Right ventricle myocardium superior (tissue), 1 donor: ENCODE measurements around the gene TCFL5. TPM values are rescaled to one million over a fixed set of nuclear protein-coding genes. Genes with fewer than 3 reads are reported as not detected.

Source experiments
- ATAC-seq: fragments of 200-7000 bp; cut with Tn5 transposase; one replicate; pipeline ENCODE4 v1.9.1; 2020; ENCODE audit warnings: mild to moderate bottlenecking; ENCODE audit not compliant: poor library complexity
- DNase-seq: peaks from one replicate; pipeline ENCODE4 v3.0.0-alpha.2; 2020
- intact Hi-C: fragments of 100-400 bp; cut with DNase I; formaldehyde crosslinking; loops from one replicate; pipeline ENCODE4 v1.11.2; 2022
- total RNA-seq: library from RNA; stranded (reverse); fragmentation: NEBNext Ultra II Directional; extraction: Animal tissue kit (Norgen Biotek cat#: 25700); gene quantifications from one replicate; pipeline ENCODE4 v1.2.1, GENCODE V29; 2021
- donor health status: DM: no; HTN: yes; CAD: no; lungs with severe emphysema.

TCFL5 gene
- total RNA-seq, 1 donor from 2014 or later = 6.1 TPM

DNA sequence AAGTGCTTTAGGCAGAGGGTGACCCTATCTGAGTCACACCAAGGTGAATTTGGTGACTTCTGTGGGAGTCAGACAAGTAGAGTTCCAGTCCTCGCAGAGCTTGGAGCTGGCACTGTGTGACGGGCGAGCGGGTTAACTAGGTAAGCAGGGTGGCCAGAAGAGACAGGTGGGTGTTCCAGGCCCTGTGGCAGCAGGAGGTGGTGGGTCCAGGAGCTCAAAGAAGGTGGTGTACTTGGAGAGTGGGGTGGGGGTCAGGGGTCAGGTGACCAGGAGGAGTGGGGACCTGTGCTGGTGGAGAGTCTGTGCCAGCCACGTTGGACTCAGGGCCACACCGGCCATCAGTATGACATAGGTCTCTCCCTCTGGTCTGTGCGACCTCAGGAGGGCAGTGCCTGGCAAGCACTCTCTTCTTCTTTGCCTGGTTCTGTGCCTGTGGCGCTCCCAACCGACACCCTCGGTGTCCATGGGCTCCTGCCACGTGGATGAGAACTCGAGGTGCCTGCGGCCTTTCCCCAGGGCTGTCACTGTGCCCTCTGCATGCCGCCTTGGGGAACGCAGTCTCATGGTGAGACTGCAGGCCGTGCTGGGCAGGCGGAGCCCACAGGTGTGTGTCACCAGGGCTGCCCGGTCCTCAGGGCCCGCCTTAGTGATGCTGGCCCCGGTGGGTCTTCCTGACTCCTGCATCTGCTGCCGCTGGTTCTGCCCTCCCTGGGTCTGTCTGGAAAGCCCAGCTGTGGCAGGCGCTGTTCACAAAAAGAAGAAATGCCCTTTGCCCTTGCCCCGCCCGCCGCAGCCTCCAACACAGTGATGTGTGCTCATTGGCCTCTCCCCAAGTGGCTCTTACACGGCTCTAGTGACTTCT lies 63.7 kb downstream of the TCFL5 start:
- no peak for DNase-seq
- ATAC-seq = no peak
- intact Hi-C loops = no loop called here

- intact Hi-C loops = no loop called here
- ATAC-seq = peak; percentile 2
- no peak for DNase-seq
Observed at GRCh38 chr20:62796699-62797491, 64.7 kb downstream of the TCFL5 start.

DNA sequence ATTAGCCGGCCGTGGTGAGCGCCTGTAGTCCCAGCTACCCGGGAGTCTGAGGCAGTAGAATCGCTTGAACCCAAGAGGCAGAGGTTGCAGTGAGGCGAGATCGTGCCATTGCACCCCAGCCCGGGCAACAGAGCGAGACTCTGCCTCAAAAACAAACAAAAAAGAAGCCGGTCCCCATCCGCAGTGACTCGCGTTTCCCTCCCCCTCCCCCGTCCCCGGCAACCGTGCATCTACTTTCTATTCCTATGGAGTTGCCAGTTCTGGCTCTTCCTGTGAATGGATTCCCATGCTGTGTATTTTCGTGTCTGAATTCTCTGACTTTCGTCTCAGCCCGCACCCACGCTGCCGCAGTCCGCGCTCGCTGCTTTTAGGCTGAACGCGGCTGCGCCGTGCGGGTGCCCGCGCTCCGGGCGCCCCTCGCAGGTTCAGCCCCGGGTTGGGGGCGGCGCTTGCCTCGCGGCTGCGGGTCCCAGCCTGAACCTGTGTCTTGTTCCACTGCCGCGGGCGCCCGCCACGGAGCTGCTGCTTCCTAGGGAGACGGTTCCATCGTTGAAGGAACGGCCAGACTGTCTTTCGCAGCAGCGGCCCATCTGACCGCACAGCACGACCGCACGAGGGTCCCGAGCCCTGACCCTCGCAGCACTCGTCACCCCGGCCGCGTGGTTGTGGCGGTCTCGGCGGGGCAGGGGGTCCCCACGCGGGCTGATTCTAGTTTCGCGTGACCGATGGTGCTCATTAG lies 66.4 kb downstream of the TCFL5 start:
- DNase-seq (peak; percentile 77), ATAC-seq (peak; percentile 17)
- intact Hi-C loops = no loop called here

DNA sequence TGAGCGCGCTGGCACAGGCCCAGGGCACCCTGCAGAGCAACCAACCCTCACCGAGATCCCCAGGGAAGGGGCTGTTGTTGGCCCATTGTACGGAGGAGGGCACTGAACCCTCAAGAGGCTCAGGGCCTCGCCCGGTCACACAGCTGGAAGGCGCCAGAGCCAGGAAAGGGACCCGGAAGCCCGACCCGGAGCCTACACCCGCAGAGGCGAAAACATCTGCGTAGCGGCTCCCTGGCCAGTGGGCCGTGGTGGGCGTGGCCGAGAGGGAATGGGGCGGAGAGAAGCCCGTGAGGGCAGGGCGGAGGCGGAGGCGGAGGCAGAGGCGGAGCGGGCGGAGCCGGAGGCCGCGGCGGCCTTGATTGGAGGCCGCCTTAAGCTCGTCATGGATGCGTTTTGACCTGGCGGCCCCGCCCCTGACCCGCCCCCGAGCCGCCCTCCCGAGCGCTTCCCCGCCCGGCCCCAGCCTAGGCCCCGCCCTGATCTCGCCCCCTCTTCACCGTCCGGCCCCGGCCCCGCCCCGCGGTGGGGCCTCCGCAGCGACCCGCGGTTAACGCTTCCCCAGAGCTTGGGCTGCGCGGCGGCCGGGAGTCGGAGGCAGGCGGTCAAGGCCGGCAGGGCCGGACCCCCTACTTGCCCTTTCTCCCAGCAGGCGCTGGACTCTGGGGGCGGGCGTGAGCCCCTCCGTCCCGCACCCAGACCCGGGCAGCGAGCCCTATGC lies 67.5 kb downstream of the TCFL5 start:
- ATAC-seq = peak; percentile 91
- DNase-seq = peak; percentile 98
- intact Hi-C loops = no loop called here

DNA sequence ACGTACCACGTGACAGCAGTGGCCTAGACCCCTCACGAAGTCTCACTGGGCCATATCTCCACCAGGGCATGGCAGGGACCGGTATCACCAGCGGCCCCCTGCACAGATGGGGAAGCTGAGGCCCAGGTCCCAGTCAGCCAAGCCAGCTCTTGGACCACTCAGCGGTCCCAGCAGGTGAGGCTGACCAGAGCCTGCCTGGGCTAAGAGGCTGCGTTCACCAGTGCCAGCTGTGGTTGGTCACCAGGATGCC lies 67.9 kb downstream of the TCFL5 start:
- DNase-seq (no peak), ATAC-seq (no peak)
- intact Hi-C loops = no loop called here

GRCh38 chr20:62792940-62793756 lies 68.5 kb downstream of the TCFL5 start:
- intact Hi-C loops = no loop called here
- no peak for DNase-seq
- no peak for ATAC-seq

- intact Hi-C loops = no loop called here
Observed at GRCh38 chr20:62792182-62792939, 69.3 kb downstream of the TCFL5 start.

GRCh38 chr20:62791301-62792181 lies 70.1 kb downstream of the TCFL5 start:
- ATAC-seq (no peak), DNase-seq (peak; percentile 85)
- intact Hi-C loops = loop anchor here (2.0 kb wide), 1 partner anchor 123 kb away; no protein-coding TSS in a partner anchor

More at GRCh38 chr20:62792182-62792939, 69.3 kb downstream of the TCFL5 start:
- ATAC-seq (no peak), DNase-seq (no peak)

Other genes with a start within 250 kb of the TCFL5 start
- gene SLCO4A1, start 219.3 kb downstream of the TCFL5 start, total RNA-seq = 12.1 TPM
- gene NTSR1, start 153.0 kb downstream of the TCFL5 start, total RNA-seq = not detected
- gene MRGBP, start 65.3 kb downstream of the TCFL5 start, total RNA-seq = 10.2 TPM
- gene OGFR, start 57.0 kb downstream of the TCFL5 start, total RNA-seq = 17.8 TPM
- 2.7 TPM for gene COL9A3, start 44.8 kb downstream of the TCFL5 start, total RNA-seq
- gene DIDO1, start 64.7 kb upstream of the TCFL5 start, total RNA-seq = 32.3 TPM
- 15.5 TPM for gene GID8, start 76.3 kb upstream of the TCFL5 start, total RNA-seq
- 0.73 TPM for gene SLC17A9, start 90.9 kb upstream of the TCFL5 start, total RNA-seq
- not detected for gene BHLHE23, start 145.1 kb upstream of the TCFL5 start, total RNA-seq